Activated naive CD4-positive, alpha-beta T cell treated with Interleukin-2 at 50 U/mL for 16 hours (primary cell): Measurements from ENCODE around the gene CCDC33.

Source experiments
- DNase-seq: peaks from one replicate; pipeline ENCODE4 v3.0.0-alpha.2; 2020

Gene CCDC33

DNA sequence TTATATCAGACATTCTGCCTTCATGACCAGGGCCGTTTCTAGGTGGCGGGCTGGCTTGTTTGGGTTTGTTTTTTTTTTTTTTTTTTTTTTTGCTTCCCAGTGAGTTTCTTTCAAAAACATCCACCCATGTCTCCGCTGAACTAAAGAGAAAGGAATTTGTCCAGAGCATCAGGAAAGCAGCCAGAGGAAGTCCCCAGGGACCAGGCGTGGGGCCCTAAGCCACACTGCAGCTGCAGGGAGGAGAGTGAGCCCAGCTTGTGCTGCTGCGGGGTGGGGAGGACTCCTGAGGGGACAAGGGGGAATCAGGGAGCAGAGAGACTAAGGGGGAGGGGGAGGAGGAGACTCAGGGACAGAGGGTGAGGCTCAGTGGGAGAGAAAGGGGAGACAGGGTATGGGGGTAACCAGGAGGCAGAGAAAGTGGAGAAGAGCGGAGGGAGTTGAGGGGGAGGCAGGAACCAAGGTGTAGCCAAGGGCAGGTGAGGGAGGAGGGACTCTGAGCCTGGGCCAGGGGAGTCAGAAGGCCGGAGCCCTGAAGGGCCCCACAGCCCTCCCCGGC, 81.8 kb downstream of the CCDC33 start:
- DNase-seq: no peak

DNA sequence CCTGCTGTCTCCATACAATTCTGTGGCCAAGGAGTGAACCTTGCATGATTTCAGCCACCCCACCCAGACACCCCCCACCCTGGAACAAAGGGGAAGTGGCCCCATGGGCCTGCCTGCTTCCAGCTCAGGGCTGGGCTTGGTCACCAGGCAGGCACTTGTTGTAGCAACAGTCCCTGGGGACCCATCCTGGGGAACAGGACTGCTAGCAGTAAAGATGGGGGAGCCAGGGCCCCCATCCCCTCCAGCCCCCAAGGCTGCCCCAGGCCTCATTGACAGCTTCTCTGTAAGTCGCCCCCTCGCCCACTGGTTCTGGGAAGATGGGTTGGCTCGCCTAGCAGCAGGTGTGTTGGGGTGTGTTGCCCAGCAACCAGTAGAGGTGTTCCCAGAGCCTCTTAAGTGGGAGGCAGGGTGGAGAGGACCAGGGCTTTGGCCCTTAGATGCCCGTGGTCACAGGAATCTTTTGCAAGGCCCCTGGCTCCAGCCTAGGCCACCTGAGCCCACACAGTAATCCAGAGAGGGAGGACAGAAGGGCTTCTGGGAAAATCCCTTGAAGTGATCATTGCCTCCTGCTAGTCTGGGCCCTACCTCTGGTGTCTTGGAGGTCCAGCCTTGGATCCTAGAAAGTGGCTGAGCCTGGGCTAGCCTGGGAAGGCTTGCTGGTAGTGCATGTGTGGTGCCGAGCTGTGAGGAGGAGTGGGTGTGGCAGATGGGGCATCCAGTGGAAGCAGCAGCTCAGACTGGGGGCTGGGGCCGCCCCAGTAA, 82.4 kb downstream of the CCDC33 start:
- no peak for DNase-seq

DNA sequence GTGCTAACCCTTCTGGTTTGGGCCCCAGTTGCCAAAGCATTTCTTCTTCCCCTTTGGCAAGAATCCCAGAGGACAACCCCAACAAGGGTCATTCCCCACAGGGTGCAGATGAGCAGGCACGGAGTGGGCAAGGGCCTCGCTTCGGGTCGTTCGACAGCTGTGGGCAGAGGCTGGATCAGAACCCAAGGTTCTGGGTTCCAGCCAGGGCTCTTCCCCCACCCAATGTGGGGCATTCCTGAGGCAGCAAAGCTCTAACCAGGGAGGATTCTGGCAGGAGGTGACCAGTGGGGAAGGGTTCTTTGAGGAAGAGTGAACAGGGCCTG, 83.0 kb downstream of the CCDC33 start:
- DNase-seq: no peak

DNA sequence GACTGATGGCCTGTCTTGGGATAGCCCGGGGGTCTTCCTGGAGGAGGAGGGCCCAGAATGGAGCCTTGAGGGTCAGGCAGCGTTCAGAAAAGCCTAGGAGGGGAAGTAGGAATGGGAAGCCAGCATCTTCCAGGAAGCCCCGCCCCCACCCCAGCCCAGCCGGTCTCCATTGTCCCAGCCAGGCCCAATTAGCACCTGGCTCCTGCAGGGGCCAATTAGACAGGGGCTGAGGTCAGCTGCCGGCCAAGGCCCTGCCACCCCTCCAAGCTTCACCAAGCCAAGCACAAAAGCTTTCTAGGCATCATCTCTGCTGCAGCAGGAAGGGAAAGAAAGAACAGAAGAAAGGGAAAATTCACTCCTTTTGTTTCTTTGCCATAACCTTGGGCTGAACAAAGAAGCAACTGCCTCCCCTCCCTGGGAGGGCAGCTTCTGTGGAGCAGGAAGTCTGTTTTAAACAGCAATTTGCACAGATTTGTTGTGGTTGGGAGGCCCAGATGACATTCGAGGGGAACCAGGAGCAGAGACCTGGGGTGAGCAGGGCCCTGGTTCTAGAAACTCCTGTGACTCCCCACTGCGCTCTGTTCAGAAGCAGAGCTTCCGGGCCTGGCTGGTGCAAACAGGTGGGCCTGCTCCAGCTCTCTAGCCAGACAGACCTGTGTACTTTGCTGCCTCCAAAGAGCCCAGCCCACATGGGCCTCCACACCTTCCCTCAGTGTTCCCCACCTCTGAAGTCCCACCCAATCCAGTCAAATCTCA, 83.6 kb downstream of the CCDC33 start:
- DNase-seq: no peak

DNA sequence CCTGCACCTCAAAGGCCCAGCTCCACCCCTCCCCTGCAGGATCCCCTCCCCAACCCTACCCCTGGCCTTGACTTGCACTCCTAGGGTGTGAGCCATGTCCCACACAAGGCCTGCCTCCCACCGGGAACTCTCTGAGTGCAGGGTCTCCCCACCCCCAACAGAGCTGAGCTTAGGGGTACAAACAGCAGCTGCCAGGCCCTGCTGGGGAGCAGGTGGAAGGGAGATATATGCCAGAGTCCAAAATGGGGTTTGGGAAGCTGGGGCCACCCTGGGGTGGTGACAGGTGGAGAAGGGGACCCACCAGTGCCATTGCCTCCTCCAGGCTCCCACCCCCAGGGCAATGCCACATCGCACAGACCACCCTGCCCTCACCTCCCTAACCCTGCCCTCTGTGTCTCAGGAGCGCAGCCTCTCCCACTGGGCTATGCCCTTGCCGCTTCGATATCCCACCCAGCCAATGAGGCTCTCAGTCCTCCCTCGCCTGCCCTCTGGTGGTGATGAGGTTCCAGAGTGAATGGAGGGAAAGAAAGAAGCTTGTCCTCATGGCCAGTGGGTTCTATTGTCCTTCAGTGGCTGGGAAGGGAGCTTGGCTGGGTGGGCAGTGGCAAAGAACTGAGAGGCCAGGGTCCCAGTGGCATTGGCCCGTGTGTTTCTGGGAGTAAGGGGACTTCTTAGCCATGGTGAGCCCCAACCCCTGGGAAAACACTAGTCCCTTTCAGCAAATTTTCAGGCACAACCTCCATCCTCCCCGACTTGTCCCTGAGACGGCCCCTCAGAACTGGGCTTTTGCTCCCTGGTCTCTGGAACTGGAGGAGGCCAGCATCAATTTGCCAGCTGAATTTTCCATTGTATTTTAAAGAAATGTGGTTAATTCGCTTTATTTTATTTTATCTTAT, 84.5 kb downstream of the CCDC33 start:
- DNase-seq: peak; percentile 14

DNA sequence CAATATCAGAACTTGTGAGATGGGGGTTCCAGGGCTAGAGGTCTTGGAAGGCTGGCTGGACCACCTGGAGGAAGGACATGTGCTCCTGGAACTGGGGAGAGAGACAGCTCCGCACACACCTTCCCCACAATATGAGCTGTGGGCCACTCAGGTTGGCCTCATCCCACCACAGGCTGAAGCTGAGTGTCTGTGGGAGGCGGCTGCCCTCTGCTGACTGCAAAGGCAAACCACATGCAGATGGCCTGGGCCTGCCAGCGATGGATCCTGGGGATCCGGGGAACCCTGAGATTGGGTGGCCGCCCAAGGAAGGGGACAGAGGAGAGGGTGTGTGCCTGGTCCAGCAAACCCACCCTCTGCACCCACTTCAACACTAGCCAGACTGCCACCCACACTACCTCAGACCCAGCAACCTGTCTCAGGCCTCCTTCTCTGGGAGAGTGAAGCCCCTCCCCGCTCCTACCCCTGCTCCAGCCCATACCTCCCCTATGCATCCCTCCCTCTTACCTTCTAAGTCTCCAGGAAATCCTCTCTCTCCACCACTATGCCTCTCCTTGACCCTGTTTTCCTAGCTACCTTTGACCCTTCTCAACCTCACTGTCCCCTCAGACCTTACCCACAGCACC, 86.5 kb downstream of the CCDC33 start:
- DNase-seq: peak; percentile 61

DNA sequence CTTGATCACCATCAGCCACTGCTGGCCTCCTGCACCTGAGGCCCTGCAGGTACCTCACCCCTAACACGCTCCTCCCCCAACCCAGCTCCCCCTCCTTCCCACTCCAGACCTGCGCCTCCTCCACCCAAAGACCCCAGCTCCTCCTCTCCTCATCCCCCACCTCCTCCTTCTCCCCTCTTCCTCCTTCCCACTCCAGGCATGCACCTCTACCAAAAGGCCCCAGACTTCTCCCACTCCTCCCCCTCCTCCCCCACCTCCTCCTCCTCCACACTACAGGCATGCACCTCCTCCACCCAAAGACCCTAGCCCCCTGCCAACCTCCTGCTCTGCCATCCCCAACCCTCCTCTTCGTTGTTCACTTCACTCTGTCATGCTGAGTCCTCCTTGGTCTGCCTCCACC, 88.6 kb downstream of the CCDC33 start:
- no peak for DNase-seq

DNA sequence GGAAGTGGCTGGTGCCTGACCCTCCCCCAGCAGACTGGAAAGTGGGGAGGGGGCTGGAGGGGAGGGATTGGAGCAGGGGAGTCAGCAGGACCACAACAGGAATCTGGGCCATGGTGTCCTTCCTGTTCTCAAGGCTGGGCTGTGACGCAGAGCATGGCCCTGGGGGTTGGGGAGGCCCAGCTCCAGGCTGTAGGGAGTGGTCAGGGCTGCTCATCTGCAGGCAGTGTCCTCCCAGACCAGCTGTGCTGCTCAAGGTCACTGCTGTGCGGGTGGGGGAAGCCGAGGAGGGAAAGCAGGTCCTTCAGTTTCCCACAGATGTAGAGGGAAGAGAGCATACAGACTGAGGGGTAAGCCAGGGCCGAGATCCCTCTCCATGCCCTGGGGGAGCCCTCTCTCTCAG, 90.6 kb downstream of the CCDC33 start:
- DNase-seq: no peak

DNA sequence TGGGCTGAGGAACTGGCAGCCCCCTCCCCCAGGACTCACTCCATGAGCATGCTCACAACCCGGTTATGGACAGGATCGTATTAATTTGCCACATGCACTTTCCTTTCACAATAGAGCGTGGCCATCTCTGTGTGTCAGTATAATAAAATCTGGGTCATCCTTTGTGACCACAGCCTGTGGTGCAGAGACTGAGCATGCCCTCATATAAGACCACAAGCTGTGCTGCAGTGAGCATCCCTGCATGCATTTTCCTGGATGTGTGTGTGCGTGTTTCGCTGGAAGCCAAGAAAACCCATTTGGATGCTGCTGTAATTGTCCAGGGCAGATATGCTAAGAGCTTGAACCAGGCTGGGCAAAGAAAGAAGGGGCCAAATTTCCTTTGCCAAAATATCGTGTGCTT, 91.6 kb downstream of the CCDC33 start:
- no peak for DNase-seq

DNA sequence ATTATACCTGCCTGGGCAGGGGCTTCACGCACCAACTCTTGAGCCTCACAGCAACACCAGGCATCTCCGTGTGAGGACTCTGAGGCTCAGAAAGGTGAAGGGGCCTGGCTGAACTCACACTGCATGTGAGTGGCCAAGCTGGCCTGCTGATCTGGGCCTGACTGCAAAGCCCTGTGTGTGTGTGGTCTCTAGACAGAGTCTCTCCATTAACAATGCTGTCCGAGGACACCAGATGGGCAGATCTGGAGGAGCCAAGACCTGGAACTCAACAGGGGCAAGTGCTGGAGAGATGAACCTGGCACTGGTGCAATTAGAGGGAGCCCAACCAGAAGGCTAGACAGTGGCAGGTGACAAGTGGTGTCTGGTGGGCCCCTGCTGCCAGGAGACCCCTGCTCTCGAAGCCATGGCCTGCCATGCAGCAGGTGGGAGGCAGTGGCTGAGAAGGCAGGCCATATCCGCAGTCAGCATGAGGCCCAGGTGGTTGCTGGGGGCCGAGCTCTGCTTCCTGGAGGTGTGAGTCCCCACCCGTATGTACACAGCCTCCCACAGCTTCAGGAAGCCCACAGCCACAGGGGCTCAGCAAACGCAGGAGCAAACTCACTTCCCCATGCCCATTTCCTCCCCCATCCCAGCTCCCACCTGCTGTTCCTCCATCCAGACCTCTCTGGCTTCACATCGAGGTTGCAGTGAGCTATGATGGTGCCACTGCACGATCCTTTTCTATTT, 92.4 kb downstream of the CCDC33 start:
- DNase-seq: no peak

DNA sequence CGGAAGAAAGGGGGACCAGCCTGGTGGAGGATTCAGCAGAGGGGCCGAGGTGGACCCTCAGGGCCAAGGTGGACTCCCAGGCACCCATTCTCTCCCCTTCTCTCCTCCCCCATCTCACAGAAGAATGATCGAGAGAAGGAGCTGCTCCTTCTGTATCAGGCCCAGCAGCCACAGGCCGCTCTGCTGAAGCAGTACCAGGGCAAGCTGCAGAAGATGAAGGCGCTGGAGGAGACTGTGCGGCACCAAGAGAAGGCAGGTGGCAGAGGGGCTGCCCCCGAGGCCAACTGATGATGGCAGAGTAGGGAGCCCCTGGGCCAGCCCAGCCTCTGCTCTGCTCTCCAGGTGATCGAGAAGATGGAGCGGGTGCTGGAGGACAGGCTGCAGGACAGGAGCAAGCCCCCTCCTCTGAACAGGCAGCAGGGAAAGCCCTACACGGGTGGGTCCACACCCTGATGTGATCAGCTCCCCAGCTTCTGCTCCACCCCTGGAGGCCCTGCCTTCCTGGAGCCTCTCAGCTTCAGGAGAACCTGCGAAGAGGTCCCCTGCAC, 94.8 kb downstream of the CCDC33 start:
- no peak for DNase-seq

DNA sequence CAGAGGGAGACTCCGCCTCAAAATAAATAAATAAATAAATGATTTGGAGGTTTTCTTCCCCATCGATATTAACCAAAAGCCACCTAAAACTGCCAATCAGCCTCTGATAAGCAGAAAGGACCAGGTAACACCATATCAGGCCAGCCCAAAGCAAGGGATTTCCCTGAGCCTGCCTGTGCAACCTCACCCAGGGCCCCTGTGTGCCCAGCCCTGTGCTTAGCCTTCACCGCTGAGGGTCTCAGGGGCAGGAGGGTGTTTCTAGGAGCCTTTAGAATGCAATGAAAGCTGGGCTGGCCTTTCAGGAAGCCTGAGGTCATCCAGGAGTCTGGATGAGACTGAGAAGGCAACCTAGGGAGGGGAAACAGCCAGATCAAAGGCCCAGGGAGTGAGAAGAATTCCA, 95.9 kb downstream of the CCDC33 start:
- no peak for DNase-seq

DNA sequence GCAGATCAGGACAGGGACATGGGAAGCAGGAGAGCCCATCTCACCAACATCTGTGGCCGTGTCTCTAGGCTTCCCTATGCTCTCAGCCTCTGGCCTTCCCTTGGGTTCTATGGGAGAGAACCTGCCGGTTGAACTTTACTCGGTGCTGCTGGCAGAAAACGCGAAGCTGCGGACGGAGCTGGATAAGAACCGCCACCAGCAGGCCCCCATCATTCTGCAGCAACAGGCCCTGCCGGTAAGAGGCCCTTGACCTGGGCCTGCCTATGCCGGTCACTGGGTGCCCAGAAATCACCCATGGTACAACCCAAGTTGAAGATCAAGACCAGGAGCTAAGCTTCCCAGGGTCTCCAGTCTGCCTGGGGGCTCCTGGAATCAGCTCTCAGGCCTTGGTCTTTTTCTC, 96.5 kb downstream of the CCDC33 start:
- no peak for DNase-seq

DNA sequence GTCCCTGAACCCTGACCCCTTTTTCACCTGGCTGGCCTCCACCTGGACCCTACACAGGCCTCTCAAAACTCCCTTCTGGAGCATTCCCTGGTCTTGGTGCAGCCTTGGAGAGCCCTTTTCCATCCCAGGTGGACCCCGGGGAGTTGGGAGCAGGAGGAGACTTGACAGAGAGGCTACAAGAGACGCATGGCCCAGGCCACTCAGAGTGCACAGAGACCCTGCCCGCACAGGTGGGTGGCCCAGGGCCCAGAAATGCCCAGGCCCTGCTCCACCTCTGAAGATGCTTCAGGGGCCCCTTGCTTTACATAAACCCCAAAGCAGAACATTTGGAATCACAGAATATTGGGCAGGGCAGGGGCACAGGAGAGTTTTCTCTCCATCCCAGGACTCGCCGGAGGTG, 97.0 kb downstream of the CCDC33 start:
- DNase-seq: no peak

DNA sequence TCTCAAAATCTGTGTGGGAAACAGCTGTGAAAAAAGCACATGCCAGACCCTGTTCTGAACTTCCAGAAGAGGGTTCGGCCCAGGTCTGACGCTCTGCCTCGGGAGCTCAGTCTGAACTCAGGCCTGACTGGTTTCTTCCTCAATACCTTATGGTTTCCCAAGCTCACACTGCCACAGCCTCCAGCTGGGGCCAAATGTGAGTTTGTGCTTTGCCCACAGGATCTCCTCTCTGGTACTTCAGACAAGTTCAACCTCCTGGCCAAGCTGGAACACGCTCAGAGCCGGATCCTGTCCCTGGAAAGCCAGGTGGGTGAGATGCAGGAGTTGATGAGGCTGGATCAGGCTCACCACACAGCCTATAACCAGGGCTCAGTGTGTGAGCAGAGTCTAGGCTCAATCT, 97.5 kb downstream of the CCDC33 start:
- DNase-seq: no peak

DNA sequence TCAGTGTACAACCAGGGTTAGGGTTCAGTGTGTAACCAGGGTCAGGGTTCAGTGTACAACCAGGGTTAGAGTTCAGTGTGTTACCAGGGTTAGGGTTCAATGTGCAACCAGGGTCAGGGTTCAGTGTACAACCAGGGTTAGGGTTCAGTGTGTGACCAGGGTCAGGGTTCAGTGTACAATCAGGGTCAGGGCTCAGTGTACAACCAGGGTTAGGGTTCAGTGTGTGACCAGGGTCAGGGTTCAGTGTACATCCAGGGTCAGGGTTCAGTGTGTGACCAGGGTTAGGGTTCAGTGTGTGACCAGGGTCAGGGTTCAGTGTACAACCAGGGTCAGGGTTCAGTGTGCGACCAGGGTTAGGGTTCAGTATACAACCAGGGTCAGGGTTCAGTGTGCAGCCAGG, 98.0 kb downstream of the CCDC33 start:
- DNase-seq: no peak

DNA sequence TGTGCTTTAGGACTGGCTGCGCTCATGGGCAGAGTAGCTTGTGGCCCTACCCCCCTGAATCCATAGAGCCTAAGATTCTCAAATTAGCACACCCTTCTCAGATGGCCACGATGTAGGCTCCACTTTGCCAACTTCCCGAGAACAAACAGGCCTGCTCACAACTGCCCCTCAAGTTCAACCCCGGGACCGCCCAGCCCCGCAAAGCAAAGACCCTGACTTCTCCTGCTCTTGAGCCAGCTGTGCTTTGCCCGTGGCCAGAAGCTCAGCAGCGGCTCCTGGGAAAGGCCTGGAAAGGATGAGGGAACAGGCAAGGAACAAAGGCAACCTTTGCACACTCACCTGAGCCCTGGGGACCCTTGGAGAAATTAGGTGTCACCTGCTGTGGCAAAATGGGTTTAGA, 99.3 kb downstream of the CCDC33 start:
- DNase-seq: no peak

DNA sequence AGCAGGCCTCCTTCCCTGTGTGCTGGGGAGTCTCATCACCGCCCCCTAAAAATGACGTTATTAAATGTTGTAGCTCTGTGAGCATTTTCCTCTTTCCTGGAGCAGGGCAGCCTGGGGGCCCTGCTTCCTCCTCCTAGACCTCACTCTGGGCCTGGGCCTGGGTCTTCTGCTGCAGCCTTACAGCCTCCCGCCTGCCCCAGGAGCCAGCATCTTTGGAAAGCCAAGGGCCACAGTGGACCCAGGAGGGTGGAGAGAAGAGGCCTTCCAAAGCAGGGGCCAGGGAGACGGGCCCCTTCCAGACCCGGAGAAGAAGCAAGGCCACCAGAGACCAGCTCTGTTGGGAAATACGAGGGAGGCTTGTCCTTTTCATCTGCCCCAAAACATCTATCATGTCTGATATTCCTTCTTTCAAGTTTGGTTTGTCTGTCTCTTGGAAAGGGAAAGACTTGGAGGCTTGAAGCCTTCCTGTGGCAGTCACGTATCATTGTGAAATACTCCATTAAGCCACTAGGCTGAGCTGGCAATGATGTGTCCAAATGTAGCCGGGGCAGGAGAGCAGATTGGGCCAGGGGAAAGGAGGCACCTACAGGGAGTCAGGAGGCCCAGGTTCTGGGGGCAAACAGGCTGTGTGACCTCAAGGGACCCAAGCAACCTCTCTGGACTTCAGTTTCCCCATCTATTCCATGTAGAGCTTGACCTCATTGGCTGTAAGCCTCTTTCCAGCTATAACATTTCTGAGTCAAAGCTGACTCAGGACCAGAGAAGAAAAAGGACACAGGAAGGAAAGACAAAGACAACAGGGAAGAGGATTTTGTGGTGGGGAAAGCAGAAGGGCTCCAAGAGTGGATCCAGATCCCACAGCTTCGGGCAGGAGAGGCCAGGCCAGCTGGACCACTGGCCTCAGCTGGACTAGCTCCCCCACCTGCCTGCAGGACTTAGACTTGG, 100.2 kb downstream of the CCDC33 start:
- DNase-seq: no peak

DNA sequence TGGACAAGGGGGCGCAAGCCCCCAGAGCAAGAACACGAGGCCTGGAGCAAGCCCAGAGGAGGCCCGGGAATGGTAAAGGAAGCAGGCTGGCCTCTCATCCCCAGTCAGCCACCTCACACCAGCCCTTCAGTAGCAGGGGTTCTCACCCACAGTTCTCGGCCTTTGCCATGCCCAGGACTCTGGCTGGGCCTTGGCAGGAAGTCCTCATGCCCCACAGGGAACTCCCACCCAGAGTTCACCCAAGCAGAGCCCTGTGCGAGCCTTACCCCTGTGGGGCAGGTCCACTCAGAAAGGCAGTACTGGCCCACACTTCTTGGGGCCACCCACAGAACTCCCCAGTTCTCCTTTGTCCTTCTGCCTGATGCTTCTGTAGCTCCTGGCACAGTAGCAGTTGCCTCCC, 101.0 kb downstream of the CCDC33 start:
- DNase-seq: no peak

DNA sequence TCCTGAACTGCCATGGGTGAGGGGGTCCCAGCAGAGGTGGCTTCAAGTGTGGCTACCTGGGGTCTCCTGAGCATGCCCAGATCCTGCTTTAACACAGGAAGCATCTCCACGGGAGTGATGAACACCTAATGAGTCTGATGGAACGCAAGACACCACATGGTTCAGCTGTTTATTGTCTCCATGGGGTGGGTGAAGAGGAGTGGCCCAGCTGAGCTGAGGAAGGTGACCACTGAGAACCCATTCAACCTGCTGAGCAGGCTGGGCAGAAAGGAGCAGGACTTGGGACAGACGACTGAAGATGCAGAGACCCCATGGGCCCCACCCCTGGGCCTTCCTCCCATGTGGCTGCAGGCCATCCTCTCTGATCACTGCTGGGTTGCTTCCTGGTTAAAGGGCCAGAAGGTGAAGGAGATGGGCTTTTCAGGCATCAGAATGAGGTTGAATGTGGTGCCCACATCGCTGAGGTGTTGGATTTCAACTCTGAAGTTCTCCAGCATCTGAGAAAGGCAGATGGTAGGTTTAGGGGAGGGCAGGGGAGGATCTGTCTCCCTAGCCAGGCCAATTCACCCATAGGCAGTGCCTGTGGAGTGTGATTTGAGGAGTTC, 101.6 kb downstream of the CCDC33 start:
- DNase-seq: no peak
